GM10248 (cell line): ENCODE results near the gene SMARCA4.

Experiments
- CTCF ChIA-PET: fragments of 300-600 bp; sonication (Branson Sonifier 250); formaldehyde crosslinking; extraction: SDS; loops from one replicate; lab custom pipeline; 2021; ENCODE audit warnings: antibody characterized with exemption; lab: Yijun Ruan, JAX
- POLR2A ChIA-PET: fragments of 350-650 bp; sonication (Branson Sonifier 250); formaldehyde crosslinking; extraction: SDS; loops from one replicate; lab custom pipeline; 2020; ENCODE audit warnings: antibody characterized with exemption; lab: Yijun Ruan, JAX
- DNase-seq: peaks from one replicate; pipeline ENCODE4 v3.0.0; 2012; ENCODE audit errors: extremely low spot score
- TF ChIP-seq, protein P1 (sequence below): IDR thresholded peaks from 2 replicates; pipeline ENCODE4 v1.5.1; 2012; ENCODE audit warnings: mild to moderate bottlenecking, low read depth; ENCODE audit errors: extremely low read depth, missing control alignments, control extremely low read depth

The SMARCA4 gene

GRCh38 chr19:11016631-11017030 lies 55.8 kb downstream of the SMARCA4 start:
- POLR2A ChIA-PET = no interaction called here
- CTCF ChIA-PET = no interaction called here
- TF ChIP-seq, protein P1, sequence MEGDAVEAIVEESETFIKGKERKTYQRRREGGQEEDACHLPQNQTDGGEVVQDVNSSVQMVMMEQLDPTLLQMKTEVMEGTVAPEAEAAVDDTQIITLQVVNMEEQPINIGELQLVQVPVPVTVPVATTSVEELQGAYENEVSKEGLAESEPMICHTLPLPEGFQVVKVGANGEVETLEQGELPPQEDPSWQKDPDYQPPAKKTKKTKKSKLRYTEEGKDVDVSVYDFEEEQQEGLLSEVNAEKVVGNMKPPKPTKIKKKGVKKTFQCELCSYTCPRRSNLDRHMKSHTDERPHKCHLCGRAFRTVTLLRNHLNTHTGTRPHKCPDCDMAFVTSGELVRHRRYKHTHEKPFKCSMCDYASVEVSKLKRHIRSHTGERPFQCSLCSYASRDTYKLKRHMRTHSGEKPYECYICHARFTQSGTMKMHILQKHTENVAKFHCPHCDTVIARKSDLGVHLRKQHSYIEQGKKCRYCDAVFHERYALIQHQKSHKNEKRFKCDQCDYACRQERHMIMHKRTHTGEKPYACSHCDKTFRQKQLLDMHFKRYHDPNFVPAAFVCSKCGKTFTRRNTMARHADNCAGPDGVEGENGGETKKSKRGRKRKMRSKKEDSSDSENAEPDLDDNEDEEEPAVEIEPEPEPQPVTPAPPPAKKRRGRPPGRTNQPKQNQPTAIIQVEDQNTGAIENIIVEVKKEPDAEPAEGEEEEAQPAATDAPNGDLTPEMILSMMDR = no peak
- DNase-seq = no peak

DNA sequence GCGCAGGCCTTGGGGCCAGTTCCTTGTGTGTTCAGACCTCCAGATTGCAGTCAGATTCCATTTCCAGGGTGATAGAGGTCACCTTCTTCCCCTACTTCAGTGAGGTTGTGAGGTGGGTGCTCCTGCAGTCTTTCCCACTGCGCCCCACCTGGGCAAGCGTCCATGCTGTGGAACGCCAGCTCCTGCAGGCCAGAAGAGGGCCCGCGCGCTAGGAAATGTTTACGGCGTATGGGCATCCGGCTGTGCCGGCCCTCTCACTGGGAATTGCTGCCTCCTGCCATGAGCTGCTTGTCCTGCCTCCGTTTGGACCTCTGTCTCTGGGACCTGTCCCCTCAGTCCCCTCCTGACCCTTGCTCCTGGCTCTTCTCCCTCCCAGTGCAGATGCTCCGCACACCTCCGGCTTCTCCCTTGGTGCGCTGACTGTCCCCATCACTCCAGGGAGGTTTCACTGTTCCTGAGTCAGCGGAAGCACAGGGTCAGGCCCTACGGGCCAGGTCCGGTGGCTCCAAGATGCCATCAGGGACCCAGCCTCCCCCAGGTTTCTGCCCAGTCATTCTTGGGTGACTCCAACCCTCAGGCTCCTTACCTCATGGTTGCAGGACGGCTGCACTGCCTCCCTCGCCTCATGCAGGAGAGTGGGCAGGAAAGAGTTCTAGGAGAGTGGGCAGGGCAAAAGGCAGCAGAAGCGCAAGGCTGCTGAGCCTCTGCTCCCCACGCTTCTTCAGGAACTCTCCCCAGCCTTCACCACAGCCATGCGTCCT lies 56.6 kb downstream of the SMARCA4 start:
- POLR2A ChIA-PET = interaction anchor here (0.6 kb wide), 1 partner anchor 49 kb away, joined by 3 read pairs; no protein-coding TSS in a partner anchor
- CTCF ChIA-PET = no interaction called here
- TF ChIP-seq, protein P1 = no peak
- DNase-seq = no peak

DNA sequence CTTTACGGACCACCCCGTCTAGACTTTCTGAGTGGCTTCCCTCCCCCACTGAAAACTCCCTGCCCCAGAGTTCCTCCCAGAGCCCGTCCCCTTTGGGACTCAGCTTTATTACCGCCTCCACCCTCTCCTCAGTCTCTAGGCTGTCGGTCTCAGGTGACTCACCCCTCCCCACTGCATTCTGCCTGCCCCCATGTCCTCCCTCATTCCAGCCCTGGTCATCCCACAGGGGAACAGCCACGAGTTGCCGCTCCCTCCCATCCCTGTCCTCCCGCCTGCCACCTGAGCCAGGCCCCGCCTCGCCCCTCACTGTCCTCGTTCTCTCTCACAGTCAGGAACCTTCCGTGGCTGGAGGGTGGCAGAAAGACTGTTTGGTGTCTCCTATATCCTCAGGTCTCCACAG lies 57.3 kb downstream of the SMARCA4 start:
- no peak for DNase-seq

DNA sequence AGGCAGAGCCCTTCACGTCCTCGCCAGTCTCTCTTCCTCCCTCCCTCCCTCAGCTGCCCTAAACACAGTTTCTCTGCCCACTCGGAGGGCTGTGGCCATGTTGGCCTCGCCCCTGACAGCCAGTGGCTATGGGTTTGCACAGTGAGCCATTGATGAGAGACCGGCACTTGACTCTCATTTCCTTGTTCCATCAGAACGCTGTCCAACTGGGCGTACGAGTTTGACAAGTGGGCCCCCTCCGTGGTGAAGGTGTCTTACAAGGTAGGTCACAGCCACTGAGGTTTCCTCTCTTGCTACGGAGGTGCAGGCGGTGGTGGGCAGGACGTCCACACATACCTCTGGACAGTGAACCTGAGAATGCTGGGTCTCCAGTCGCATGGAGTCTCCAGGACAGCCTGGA lies 57.9 kb downstream of the SMARCA4 start:
- ChIA-PET POLR2A (interaction anchor here (0.6 kb wide), 1 partner anchor 13 kb away, joined by 3 read pairs; no protein-coding TSS in a partner anchor), CTCF (interaction anchor here (0.7 kb wide), 1 partner anchor 9 kb away, joined by 3 read pairs; no protein-coding TSS in a partner anchor)
- TF ChIP-seq, protein P1 = no peak
- DNase-seq = no peak

More for the DNA sequence above, 57.3 kb downstream of the SMARCA4 start:
- CTCF ChIA-PET = no interaction called here
- POLR2A ChIA-PET = no interaction called here
- TF ChIP-seq, protein P1 = no peak

GRCh38 chr19:11019262-11019661 lies 58.4 kb downstream of the SMARCA4 start:
- TF ChIP-seq, protein P1 = no peak
- no peak for DNase-seq
- POLR2A ChIA-PET = interaction anchor here (0.6 kb wide), 1 partner anchor 13 kb away, joined by 3 read pairs; no protein-coding TSS in a partner anchor
- CTCF ChIA-PET = interaction anchor here (0.7 to 3.3 kb wide), 5 partner anchors 8 to 83 kb away, joined by 3 to 16 read pairs (median 7); no protein-coding TSS in a partner anchor

- TF ChIP-seq, protein P1 = no peak
- POLR2A ChIA-PET = interaction anchor here (0.6 kb wide), 1 partner anchor 84 kb away, joined by 3 read pairs; no protein-coding TSS in a partner anchor
- CTCF ChIA-PET = interaction anchor here (1.2 to 3.3 kb wide), 5 partner anchors 8 to 224 kb away, joined by 3 to 16 read pairs (median 7); no protein-coding TSS in a partner anchor
- DNase-seq = no peak
These were observed 59.0 kb downstream of the SMARCA4 start for GRCh38 chr19:11019824-11020223.
